Osteoblast (primary cell): Measurements from ENCODE around the gene PDE1C. TPM values are rescaled to one million over a fixed set of nuclear protein-coding genes. Genes with fewer than 3 reads are reported as not detected.

Experiments used
- DNase-seq: peaks from one replicate; pipeline ENCODE4 v3.0.0; 2011; ENCODE audit warnings: low spot score, mixed read lengths; ENCODE audit not compliant: insufficient read length; ENCODE audit errors: missing footprints
- H2AFZ ChIP-seq: 2 replicates; pipeline ENCODE4 v1.6.0; 2011; ENCODE audit warnings: mild to moderate bottlenecking, low read length
- H3K27ac ChIP-seq: 2 replicates; pipeline ENCODE4 v1.5.1; 2011; ENCODE audit warnings: mild to moderate bottlenecking, low read depth, low read length, moderate library complexity
- H3K27me3 ChIP-seq: 2 replicates; pipeline ENCODE4 v1.6.0; 2012; ENCODE audit warnings: mild to moderate bottlenecking, control low read depth, inconsistent platforms, low read length, moderate library complexity; ENCODE audit not compliant: insufficient read depth
- H3K36me3 ChIP-seq: 2 replicates; pipeline ENCODE4 v1.5.1; 2011; ENCODE audit warnings: mild to moderate bottlenecking, low read length, control low read depth, moderate library complexity; ENCODE audit not compliant: insufficient read depth
- H3K4me1 ChIP-seq: 2 replicates; pipeline ENCODE4 v1.5.1; 2011; ENCODE audit warnings: mild to moderate bottlenecking, low read length, control low read depth, moderate library complexity; ENCODE audit not compliant: insufficient read depth
- H3K4me2 ChIP-seq: 2 replicates; pipeline ENCODE4 v1.6.0; 2011; ENCODE audit warnings: mild to moderate bottlenecking, low read length; ENCODE audit not compliant: insufficient read depth
- H3K4me3 ChIP-seq: fragments of 200-600 bp; sonication (generic); 3 replicates; pipeline ENCODE4 v1.5.1; 2012; ENCODE audit warnings: mild to moderate bottlenecking, low read length, inconsistent platforms; ENCODE audit not compliant: insufficient read depth
- H3K79me2 ChIP-seq: 2 replicates; pipeline ENCODE4 v1.6.0; 2012; ENCODE audit warnings: mild to moderate bottlenecking, low read length, control low read depth, inconsistent platforms; ENCODE audit not compliant: insufficient read depth
- H3K9me3 ChIP-seq: 2 replicates; pipeline ENCODE4 v1.5.1; 2011; ENCODE audit warnings: low read depth, low read length, control low read depth
- H4K20me1 ChIP-seq: 2 replicates; pipeline ENCODE4 v1.6.0; 2012; ENCODE audit warnings: mild to moderate bottlenecking, low read length, control low read depth; ENCODE audit not compliant: insufficient read depth
- CTCF ChIP-seq: IDR thresholded peaks from 2 replicates; pipeline ENCODE4 v1.5.1; 2011; ENCODE audit warnings: mild to moderate bottlenecking, low read depth, low read length, moderate library complexity; ENCODE audit errors: extremely low read depth
- total RNA-seq: library from RNA; depleted of rRNA; stranded (reverse); fragments of >200 nt; gene quantifications from 2 replicates; pipeline ENCODE4 v1.2.3, GENCODE V29; 2012

PDE1C gene
- total RNA-seq, 1 donor, result 149 TPM

GRCh38 chr7:32059289-32060011 is 10.8 kb downstream of the PDE1C start:
- Histone ChIP-seq H2AFZ (peak overlapping the region; percentile 20), H3K27me3 (no peaks in the 10 kb centered on the region), H4K20me1 (peaks cover 7% of the 10 kb centered on the region), H3K79me2 (peaks cover 78% of the 10 kb centered on the region), H3K4me2 (peak overlapping the region; percentile 77), H3K27ac (peak overlapping the region; percentile 91), H3K4me3 (peak overlapping the region; percentile 59), H3K9me3 (no peaks in the 10 kb centered on the region), H3K4me1 (peaks cover 56% of the 10 kb centered on the region), H3K36me3 (peaks cover 15% of the 10 kb centered on the region)
- TF ChIP-seq CTCF, result no peak
- DNase-seq, result no peak

- peak overlapping the region; percentile 54 for H3K4me3 ChIP-seq
- H3K27ac ChIP-seq, result peak overlapping the region; percentile 91
- TF ChIP-seq CTCF, result no peak
- peaks cover 78% of the 10 kb centered on the region for H3K79me2 ChIP-seq
- peaks cover 20% of the 10 kb centered on the region for H3K36me3 ChIP-seq
- H4K20me1 ChIP-seq, result peaks cover 7% of the 10 kb centered on the region
- no peaks in the 10 kb centered on the region for H3K27me3 ChIP-seq
- H3K4me2 ChIP-seq, result peak overlapping the region; percentile 79
- H2AFZ ChIP-seq, result peak overlapping the region; percentile 73
- DNase-seq, result peak; percentile 86
- peaks cover 56% of the 10 kb centered on the region for H3K4me1 ChIP-seq
- no peaks in the 10 kb centered on the region for H3K9me3 ChIP-seq
Observed at GRCh38 chr7:32058002-32058401, 12.2 kb downstream of the PDE1C start.

- no peak overlapping the region for H3K4me3 ChIP-seq
- no peak overlapping the region for H2AFZ ChIP-seq
- TF ChIP-seq CTCF, result no peak
- H3K36me3 ChIP-seq, result peaks cover 25% of the 10 kb centered on the region
- peaks cover 7% of the 10 kb centered on the region for H4K20me1 ChIP-seq
- peaks cover 75% of the 10 kb centered on the region for H3K79me2 ChIP-seq
- no peaks in the 10 kb centered on the region for H3K27me3 ChIP-seq
- H3K9me3 ChIP-seq, result no peaks in the 10 kb centered on the region
- DNase-seq, result no peak
- no peak overlapping the region for H3K4me2 ChIP-seq
- peaks cover 47% of the 10 kb centered on the region for H3K4me1 ChIP-seq
- no peak overlapping the region for H3K27ac ChIP-seq
Observed at GRCh38 chr7:32056767-32057166, 13.4 kb downstream of the PDE1C start.

- Histone ChIP-seq H4K20me1 (peaks cover 10% of the 10 kb centered on the region), H2AFZ (no peak overlapping the region), H3K27me3 (no peaks in the 10 kb centered on the region), H3K4me2 (no peak overlapping the region), H3K4me1 (peaks cover 11% of the 10 kb centered on the region), H3K4me3 (no peak overlapping the region), H3K79me2 (peaks cover 70% of the 10 kb centered on the region), H3K36me3 (peaks cover 46% of the 10 kb centered on the region), H3K27ac (no peak overlapping the region), H3K9me3 (no peaks in the 10 kb centered on the region)
- TF ChIP-seq CTCF, result no peak
- DNase-seq, result no peak
Observed at GRCh38 chr7:32053204-32053603, 17.0 kb downstream of the PDE1C start.
